ENCODE measurements around the gene FOXP4. TPM values are rescaled to one million over a fixed set of nuclear protein-coding genes. Genes with fewer than 3 reads are reported as not detected.
A peak's percentile ranks its signal among the peaks of the same experiment; 100 is the strongest.

Gene FOXP4
- total and polyA plus RNA-seq, 10 donors = 3.0 to 12.1 (median 6.5) TPM

DNA sequence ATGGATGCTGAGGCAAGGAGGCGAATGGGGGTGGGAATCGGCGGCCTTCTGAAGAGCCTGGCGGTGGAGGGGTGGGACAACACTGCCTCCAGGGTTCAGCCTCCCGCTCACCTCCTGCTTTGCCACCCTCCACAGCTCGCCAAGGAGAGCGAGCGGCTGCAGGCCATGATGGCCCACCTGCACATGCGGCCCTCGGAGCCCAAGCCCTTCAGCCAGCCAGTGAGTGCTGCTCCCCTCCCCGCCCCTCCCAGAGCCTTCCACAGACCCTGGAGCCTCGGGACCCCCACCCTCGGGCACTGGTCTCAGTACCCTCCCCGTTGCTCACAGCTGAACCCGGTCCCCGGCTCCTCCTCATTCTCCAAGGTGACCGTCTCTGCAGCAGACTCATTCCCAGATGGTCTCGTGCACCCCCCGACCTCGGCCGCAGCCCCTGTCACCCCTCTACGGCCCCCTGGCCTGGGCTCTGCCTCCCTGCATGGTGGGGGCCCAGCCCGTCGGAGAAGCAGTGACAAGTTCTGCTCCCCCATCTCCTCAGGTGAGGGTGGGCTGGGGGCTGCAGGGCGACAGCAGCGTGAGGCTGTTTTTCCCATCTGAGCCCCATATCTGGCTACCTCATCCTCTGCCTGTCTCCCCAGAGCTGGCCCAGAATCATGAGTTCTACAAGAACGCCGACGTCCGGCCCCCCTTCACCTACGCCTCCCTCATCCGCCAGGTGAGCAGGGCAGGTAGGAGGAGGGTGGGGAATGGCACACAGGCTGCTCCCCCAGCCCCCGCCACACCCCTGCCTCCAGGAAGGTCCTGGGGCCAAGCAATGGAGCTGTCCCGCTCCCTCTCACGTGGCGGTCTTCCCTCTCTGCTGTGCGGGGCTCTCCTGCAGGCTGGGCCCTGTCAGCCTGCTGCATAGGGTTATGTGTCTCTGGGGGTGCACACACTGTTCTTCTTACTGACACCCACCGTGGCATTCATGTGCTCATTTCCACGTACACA lies 43.7 kb downstream of the FOXP4 start:
- H3K4me3 ChIP-seq = no peak overlapping the region
- intact Hi-C loops (cut with DNase I; ENCODE audit: low total_unique reads) = loop anchor here (5.0 kb wide), 3 partner anchors 128 to 218 kb away; no protein-coding TSS in a partner anchor
- H3K9me3 ChIP-seq = no peaks in the 10 kb centered on the region
- 91 to 96% (median 93%) methylated on average over 23 to 39 of the region's 39 CpGs for WGBS, 5 donors
- peaks cover 0 to 87% (median 22%) of the 10 kb centered on the region in 6 donors for H3K36me3 ChIP-seq
- TF ChIP-seq POLR2AphosphoS5 (IDR thresholded peaks at IDR 0.05) (peak in 1 of 3 donors; percentile 29), POLR2A (IDR thresholded peaks at IDR 0.05) (no peak)
- TF ChIP-seq, protein P1, sequence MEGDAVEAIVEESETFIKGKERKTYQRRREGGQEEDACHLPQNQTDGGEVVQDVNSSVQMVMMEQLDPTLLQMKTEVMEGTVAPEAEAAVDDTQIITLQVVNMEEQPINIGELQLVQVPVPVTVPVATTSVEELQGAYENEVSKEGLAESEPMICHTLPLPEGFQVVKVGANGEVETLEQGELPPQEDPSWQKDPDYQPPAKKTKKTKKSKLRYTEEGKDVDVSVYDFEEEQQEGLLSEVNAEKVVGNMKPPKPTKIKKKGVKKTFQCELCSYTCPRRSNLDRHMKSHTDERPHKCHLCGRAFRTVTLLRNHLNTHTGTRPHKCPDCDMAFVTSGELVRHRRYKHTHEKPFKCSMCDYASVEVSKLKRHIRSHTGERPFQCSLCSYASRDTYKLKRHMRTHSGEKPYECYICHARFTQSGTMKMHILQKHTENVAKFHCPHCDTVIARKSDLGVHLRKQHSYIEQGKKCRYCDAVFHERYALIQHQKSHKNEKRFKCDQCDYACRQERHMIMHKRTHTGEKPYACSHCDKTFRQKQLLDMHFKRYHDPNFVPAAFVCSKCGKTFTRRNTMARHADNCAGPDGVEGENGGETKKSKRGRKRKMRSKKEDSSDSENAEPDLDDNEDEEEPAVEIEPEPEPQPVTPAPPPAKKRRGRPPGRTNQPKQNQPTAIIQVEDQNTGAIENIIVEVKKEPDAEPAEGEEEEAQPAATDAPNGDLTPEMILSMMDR (IDR thresholded peaks at IDR 0.05 in 8 of 11, conservative IDR thresholded peaks at IDR 0.05 in 3 of 11) = no peak
- no peaks in the 10 kb centered on the region for H3K4me1 ChIP-seq
- H3K27ac ChIP-seq = no peak overlapping the region
- no peaks in the 10 kb centered on the region for H3K27me3 ChIP-seq (replicated peaks in 1 of 7)
- DNase-seq = no peak

DNA sequence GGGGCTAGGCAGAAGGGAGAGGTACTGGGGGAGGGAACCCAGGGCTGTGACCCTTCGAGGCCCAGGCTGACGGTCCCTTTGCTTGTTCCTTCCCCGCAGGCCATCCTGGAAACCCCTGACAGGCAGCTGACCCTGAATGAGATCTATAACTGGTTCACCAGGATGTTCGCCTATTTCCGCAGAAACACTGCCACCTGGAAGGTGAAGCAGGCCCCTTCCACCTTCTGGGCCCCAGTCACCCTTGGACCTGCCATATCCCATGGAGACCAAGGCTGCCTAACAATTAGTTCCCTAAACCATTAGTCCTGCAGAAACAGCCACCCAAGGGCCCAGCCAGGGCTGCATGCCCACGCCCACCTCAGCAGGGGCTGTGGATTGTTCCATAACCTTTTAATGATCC lies 44.9 kb downstream of the FOXP4 start:
- TF ChIP-seq POLR2AphosphoS5 (IDR thresholded peaks at IDR 0.05) = no peak
- no peak for TF ChIP-seq POLR2A (IDR thresholded peaks at IDR 0.05)
- TF ChIP-seq, protein P1 (IDR thresholded peaks at IDR 0.05 in 8 of 11, conservative IDR thresholded peaks at IDR 0.05 in 3 of 11) = no peak
- intact Hi-C loops (cut with DNase I; ENCODE audit: low total_unique reads) = loop anchor here (5.0 kb wide), 3 partner anchors 129 to 219 kb away; no protein-coding TSS in a partner anchor
- DNase-seq = no peak
- no peaks in the 10 kb centered on the region for H3K27me3 ChIP-seq (replicated peaks in 1 of 7)
- no peak overlapping the region for H3K4me3 ChIP-seq
- H3K4me1 ChIP-seq = no peaks in the 10 kb centered on the region
- no peaks in the 10 kb centered on the region for H3K9me3 ChIP-seq
- WGBS, 5 donors = 88 to 97% (median 90%) methylated on average over 6 of the region's 6 CpGs
- no peak overlapping the region for H3K27ac ChIP-seq
- peaks cover 0 to 85% (median 25%) of the 10 kb centered on the region in 6 donors for H3K36me3 ChIP-seq

DNA sequence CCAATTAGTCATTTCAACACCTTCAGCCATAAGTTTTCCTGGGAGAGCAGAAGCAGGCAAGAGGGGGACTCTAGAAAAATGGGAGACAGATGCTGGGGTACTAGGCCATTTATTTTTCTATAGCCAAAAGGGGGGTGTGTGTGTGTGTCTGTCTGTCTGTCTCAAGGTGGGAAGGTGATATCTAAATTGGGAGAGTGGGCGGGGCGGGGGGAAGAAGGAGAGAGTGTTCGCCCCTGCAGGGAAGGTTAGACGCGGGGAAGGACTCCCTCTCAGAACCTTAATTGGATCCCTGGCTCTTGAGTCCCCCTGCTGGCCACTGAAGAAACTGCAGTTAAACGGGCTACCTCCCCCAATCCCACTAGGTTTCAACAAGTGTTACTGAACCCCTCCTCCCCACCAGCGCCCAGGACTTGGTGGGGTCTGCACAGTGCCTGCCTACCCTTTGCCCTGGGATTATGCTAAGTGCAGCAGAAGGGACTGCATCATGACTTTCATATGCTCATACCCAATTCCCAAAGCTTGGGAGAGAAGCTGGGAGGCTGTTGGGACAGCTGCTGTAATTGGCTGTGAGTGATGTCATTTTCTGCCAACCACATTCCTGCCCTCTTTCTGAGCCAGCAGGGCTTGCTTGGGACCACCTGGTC lies 45.8 kb downstream of the FOXP4 start:
- TF ChIP-seq POLR2AphosphoS5 (IDR thresholded peaks at IDR 0.05) = no peak
- no peak for TF ChIP-seq POLR2A (IDR thresholded peaks at IDR 0.05)
- TF ChIP-seq, protein P1 (IDR thresholded peaks at IDR 0.05 in 8 of 11, conservative IDR thresholded peaks at IDR 0.05 in 3 of 11) = peak; percentile 83 to 94 (median 91)
- Histone ChIP-seq H3K4me3 (no peak overlapping the region), H3K27ac (no peak overlapping the region), H3K4me1 (no peaks in the 10 kb centered on the region), H3K9me3 (no peaks in the 10 kb centered on the region), H3K27me3 (replicated peaks in 1 of 7) (no peaks in the 10 kb centered on the region), H3K36me3 (peaks cover 0 to 85% (median 28%) of the 10 kb centered on the region in 6 donors)
- intact Hi-C loops (cut with DNase I; ENCODE audit: low total_unique reads) = loop anchor here (5.0 kb wide), 3 partner anchors 130 to 220 kb away; no protein-coding TSS in a partner anchor
- peak; percentile 88 for DNase-seq
- WGBS, 5 donors = 4 to 8% (median 6%) methylated on average over 6 to 7 of the region's 7 CpGs

All from spleen (tissue), 11 donors.